Hypothalamus (tissue), 51 donors: Measurements from ENCODE around the gene ZNF618.

ENCODE experiments used
- DNase-seq, 51 donors: peaks; one replicate each; lab custom pipeline; 2025; lab: John Stamatoyannopoulos, UW

ZNF618 gene

GRCh38 chr9:114088571-114089170 lies 212.6 kb downstream of the ZNF618 start:
- DNase-seq: no peak

GRCh38 chr9:114089206-114089840 lies 213.2 kb downstream of the ZNF618 start:
- no peak for DNase-seq

DNA sequence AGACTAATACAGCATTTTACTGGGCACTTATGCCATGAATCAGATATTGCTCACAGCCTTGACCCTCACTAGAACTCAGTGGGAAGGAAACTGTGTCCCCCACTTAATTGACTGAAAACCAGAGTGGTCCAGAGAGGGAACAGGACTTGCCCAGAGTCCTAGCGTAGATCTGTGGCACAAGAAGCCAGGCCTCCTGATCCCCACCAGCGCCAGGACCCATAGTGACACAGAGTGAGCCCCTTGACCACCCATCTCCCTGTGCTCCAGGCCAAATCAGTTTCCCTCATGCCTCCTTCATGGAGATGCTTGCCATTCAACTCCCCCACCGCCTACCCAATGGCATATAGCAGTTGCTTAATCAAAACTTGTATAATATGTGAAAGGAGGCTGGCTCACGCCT lies 214.7 kb downstream of the ZNF618 start:
- DNase-seq: no peak

DNA sequence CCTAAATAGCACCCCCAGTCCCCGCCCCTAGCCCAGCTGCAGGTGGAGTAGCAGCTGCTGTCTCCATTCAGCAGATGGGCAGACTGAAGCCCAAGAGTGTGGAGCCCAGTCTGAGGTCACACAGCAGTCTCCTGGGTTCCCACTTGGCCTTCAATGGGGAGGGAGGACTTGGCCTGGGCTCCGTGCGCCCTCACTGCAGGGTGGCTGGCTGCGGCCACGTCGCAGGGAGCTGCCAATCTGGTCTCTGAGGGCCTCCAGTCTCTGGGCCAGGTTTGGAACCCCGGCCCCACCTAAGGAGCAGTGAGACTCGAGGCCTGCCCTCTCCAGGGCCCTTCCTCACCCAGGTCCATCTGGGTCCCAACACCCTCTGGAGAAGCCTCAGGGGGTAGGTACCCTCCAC lies 215.6 kb downstream of the ZNF618 start:
- no peak for DNase-seq

DNA sequence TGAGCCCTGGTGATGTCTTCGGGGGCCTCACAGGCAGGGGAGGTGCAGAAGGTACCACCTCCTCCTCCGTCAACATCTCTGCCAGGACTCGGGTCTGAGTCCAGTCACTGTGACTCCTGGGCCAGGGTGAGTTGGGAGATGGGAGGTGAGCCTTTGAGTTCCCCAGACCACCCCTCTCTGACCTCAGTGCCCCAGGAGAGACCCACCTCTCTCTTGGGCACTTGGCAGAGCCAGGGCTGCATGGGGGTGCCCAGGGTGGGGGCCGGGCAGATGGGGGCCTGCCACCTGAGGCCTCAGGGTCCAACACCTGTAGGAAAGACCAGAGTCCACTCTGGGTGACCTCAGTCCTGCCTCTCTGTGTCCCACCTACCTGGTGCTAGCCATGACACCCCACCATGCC lies 216.2 kb downstream of the ZNF618 start:
- no peak for DNase-seq

GRCh38 chr9:114093031-114093471 lies 216.9 kb downstream of the ZNF618 start:
- DNase-seq: no peak

- no peak for DNase-seq
Observed at GRCh38 chr9:114093761-114094505, 217.8 kb downstream of the ZNF618 start.

GRCh38 chr9:114094971-114095370 lies 218.9 kb downstream of the ZNF618 start:
- DNase-seq: no peak

DNA sequence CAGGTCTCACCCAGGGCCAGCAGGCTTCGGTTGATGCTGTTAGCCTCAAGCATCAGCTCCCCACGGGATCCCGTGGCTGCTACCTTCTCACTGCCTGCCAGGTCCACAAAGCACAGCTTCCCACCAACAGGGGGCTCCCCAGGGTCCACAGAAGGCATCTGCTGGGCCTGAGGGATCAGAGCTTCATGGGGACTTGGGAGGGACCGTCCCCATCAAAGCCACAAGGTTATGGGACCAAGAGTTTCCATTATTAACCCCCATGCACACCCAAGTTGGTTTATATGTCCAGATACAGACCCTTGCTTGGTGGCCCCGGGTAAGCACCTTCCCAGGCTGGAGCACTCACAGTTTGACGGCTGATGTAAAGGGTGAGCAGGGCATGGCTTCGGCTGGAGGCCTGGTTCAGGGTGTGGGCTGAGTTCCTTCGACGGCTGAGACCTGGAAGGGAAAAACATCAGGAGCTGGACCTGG lies 220.0 kb downstream of the ZNF618 start:
- no peak for DNase-seq

DNA sequence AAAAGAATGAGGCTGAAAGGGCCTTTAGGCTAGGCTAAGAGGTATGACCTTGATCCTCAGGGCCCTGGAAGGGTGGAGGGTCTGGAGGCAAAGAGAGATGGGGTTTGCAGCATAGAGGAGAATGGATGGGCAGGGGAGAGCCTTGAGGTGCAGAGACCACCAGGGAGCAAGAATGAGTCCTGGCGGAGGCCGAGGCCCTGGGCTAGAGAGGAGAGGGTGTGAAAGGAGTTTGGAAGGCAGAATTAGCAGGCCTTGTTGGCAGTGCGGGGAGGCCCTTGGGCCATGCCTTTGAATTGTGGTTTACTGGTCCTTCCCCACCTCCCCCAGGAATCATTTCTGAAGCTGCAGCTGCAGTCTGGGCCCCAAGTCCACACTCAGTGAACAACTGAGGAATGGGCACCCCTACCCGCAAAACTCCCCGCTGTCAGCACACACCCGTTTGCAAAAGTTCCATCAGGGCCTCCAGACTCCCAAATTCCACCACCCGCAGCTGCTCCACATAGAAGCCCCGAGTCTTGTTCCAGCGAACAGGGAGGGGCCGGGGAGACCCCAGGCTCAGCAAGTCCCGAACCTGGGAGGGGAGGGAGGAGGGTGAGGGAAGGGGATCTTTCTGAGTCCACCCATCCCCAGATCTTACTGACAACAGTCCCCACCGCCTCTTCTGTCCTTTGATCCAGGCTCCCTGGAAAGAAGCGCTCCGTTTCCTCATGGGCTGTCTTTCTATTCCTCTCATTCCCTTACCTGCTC lies 220.9 kb downstream of the ZNF618 start:
- no peak for DNase-seq

GRCh38 chr9:114097613-114098020 lies 221.5 kb downstream of the ZNF618 start:
- peak in 1 of 51 donors; percentile 17 for DNase-seq

DNA sequence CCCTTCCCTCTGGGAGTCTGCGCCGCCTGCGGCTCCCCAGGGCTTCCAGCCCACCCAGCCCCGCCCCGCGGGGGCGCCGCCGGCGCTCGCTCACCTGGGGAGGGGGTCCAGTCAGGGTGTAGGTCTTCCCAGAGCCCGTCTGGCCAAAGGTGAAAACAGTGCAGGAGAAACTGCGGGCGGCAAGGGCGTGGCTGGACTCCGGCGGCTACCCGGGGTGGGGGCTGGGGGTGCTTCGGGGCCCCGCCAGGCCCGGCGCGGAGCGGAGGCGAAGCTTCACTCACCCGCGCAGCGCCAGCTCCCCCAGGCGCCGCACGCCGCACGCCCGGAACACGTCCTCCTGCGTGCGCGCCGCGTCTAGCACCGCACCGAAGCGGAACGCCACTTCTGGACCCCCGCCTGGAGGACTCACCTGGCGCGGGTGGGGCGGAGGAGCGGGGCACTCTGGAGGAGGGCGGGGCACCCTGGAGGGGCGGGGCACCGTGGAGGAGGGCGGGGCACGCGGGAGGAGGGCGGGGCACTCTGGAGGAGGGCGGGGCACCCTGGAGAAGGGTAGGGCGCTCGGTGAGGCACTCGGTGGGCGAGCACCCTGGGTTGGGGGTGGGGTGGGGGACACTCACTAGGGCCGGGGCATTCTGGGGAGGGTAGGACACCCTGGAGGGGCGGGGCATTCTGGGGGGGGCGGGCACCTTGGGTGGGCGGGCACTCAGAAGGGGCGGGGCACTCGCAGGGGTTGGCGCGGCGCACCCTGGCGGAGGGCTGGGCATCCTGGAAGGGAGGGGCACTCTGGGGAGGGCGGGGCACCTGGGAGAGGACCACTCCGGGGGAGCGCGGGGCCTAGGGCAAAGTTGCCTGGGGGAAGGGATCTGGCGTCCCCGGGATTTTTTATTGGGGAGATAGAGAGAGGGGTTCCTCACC lies 222.2 kb downstream of the ZNF618 start:
- DNase-seq: peak in 4 of 51 donors; percentile 14 to 40 (median 22)

DNA sequence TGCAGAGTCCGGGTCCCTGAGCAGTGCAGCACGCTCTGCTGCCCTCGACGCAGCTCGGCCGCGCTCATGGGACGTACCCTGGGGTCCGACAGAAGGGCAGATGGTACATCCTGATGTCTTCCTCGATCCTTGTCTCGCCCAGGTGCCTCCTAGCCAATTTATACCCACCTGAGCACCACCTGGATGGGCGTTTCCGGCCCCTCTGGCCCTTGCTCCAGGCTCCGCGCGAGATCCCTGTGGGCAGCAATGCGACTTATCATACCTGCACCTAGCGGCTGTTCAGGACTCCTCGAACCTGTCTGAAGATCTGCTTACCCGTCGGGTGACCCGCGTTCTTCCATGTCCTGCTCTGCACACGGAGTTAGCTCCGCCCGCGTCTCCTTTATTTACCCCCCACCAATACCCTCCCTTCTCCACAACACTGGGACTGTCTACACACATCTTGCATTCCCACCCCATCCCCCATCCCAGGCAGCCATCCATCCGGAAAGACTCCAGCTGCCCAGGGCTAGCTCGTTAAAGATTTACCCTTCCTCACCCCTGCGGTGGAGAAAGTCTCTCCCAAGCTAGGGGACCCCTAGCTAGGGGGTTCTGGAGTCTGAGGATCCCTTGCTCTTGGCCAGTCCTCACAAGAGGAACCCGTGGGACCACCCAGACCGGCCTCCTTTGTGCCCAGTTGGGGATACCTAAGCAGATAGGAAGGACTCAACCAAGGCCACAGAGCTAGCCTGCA lies 223.0 kb downstream of the ZNF618 start, which contains the start of gene KIF12:
TSS of gene KIF12 (minus strand) at position 357 of the 733 bp plus-strand sequence. CDS start at position 341, 16 bp downstream.
- DNase-seq: no peak

DNA sequence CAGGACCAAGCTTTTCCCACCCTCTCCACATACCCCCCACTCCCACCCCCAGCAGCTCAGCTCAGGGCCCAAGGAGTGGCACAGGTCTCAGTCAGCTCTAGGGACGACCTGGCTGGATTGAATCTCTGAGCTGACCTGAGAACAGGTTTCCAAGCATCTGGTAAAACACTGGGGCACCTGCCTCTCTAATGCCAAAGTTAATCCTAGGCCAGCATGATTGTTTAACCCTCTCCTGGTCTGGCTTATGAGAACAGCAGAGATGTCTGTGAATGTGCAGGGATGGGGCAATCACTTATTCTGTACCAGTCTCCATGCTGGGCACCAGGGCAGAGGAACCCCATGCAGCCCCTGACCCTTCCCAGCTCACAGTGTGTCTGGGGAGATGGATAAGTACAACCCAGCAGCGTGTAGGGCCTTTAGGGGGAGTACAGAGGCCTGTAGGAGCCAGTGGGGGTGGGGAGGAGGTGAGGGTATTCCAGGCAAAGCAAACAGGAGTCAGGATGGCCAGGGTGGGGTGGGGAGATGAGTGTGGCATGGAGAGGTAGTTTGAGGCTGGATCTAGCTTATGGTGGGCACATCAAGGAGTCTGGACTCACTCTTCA lies 223.7 kb downstream of the ZNF618 start:
- DNase-seq: no peak

GRCh38 chr9:114100536-114100935 lies 224.4 kb downstream of the ZNF618 start:
- DNase-seq: no peak

GRCh38 chr9:114102484-114102883 lies 226.4 kb downstream of the ZNF618 start:
- DNase-seq: no peak

DNA sequence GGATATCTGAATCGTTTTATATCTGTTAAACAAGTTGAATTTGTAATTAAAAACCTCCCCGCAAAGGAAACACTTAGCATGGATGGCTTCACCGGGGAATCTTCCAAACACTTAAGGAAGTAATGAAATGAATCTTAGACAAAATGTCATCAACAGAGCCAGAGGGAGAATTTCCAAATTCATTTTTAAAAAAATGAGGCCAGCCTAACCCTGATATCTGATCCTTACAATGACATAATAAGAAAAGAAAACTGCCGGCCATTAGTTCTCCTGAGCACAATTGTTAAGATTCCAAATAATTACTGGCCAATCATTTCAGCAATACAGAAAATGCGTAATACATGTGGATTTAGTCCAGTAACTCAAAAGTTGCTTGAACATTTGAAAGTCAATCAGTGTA lies 229.1 kb downstream of the ZNF618 start:
- no peak for DNase-seq
